Suprapubic skin (tissue), 4 donors: ENCODE measurements around the gene KLHL11.

Source experiments
- EP300 ChIP-seq: sonication (generic); formaldehyde crosslinking; IDR thresholded peaks from one replicate; pipeline ENCODE4 v1.6.1; 2017; ENCODE audit warnings: antibody characterized with exemption
- POLR2AphosphoS5 ChIP-seq, 3 donors: sonication (generic); formaldehyde crosslinking; IDR thresholded peaks; one replicate each; pipeline ENCODE4 v1.6.1; 2017; ENCODE audit warnings: antibody characterized with exemption in 3 of 3
- TF ChIP-seq, protein P1 (sequence below), 2 donors: fragments of 200-600 bp in 1 of 2; fragments of 450-650 bp in 1 of 2; sonication (generic) in 1 of 2; IDR thresholded peaks; one replicate each; pipeline ENCODE4 v1.5.1; 2016 to 2019; ENCODE audit warnings: antibody characterized with exemption in 2 of 2, mild to moderate bottlenecking in 1 of 2, moderate library complexity in 1 of 2

GRCh38 chr17:41882756-41883155, 17.5 kb upstream of the KLHL11 start:
- TF ChIP-seq, protein P1, sequence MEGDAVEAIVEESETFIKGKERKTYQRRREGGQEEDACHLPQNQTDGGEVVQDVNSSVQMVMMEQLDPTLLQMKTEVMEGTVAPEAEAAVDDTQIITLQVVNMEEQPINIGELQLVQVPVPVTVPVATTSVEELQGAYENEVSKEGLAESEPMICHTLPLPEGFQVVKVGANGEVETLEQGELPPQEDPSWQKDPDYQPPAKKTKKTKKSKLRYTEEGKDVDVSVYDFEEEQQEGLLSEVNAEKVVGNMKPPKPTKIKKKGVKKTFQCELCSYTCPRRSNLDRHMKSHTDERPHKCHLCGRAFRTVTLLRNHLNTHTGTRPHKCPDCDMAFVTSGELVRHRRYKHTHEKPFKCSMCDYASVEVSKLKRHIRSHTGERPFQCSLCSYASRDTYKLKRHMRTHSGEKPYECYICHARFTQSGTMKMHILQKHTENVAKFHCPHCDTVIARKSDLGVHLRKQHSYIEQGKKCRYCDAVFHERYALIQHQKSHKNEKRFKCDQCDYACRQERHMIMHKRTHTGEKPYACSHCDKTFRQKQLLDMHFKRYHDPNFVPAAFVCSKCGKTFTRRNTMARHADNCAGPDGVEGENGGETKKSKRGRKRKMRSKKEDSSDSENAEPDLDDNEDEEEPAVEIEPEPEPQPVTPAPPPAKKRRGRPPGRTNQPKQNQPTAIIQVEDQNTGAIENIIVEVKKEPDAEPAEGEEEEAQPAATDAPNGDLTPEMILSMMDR (IDR thresholded peaks at IDR 0.05) = no peak
- no peak for TF ChIP-seq EP300
- no peak for TF ChIP-seq POLR2AphosphoS5 (IDR thresholded peaks at IDR 0.05)
